DLD1 (cell line): Measurements from ENCODE around the gene ATP2B2.

Source experiments
- in situ Hi-C: cut with HindIII; loops from 2 replicates; pipeline ENCODE4 v1.10.0; 2017; ENCODE audit warnings: low sequenced_read_pairs

Gene ATP2B2

DNA sequence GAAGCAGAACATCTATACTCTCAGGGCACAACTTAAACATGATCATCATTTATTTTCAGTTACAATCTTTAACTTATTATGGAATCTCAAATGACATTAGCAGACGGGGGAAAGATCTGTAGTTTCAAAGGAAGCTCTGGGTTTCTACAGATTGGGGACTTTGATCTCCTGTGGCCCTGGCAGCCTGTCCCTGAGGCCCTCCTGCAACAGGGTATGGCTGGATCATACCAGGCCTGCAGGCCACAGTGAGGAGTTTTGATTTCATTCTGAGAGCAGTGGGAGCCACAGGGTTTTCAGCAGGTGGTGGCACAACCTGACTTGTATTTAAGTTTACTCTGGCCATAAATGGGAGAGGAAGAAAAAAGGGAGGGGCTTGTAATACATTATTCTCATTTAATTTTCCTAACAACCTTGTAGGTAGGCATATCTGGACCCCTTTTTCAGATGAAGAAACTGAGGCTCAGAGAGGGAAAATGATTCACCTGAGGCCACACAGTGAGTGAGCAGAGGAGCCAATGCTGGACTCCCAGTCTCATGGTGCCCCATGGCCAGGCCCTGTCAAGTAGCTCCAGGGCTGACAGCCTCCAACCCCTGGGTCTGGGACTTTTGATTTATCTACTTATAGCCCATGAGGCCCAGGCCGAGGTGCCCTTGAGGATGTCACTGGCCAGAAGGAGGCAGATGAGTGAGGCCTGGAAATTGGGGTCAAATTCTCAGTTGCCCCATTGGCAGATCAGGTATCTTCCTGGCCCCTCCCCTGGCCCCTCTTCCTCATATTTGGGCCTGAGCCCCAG is 71.0 kb downstream of the ATP2B2 start:
- in situ Hi-C loops, result no loop called here

DNA sequence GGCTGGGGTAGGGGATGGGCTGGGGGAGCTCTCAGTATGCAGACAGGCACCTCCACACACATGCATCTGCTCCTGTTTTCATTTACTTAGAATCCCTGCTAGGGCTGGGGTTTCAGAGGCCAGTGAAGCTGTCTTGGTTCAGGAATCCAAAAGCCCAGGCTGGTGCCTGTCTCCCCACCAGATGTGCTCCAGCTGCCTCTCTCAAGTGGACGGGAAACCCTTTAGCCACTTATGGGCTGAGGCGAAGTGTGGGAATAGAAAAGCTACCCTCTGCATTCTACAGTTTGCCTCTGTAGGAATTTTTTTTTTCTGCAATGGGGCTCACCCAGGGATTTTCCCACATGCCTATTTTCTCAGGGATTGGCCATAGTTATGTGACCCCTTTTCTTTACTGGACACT is 72.5 kb downstream of the ATP2B2 start:
- in situ Hi-C loops, result no loop called here

GRCh38 chr3:10432156-10432845 is 73.1 kb downstream of the ATP2B2 start:
- in situ Hi-C loops, result no loop called here

DNA sequence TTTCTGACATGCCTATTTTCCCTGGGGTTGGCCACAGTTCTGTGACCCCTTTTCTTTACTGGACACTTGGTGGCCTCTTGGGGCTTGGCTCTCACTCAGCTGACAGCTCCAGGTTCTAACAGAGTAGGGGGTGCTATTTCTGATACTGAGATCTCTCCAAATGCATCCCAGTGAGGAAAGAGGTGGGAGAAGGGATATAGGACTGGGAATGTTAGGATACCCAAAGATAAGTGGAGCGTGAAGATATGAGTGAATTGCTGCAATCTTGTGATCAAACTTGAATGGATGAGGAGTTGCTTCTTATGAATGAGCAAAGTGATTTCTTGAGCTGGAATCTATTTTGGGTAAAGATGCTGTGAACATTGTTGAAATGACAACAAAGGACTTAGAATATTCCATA is 74.6 kb downstream of the ATP2B2 start:
- in situ Hi-C loops, result no loop called here

- in situ Hi-C loops, result no loop called here
Observed at GRCh38 chr3:10428406-10429091, 76.8 kb downstream of the ATP2B2 start.

DNA sequence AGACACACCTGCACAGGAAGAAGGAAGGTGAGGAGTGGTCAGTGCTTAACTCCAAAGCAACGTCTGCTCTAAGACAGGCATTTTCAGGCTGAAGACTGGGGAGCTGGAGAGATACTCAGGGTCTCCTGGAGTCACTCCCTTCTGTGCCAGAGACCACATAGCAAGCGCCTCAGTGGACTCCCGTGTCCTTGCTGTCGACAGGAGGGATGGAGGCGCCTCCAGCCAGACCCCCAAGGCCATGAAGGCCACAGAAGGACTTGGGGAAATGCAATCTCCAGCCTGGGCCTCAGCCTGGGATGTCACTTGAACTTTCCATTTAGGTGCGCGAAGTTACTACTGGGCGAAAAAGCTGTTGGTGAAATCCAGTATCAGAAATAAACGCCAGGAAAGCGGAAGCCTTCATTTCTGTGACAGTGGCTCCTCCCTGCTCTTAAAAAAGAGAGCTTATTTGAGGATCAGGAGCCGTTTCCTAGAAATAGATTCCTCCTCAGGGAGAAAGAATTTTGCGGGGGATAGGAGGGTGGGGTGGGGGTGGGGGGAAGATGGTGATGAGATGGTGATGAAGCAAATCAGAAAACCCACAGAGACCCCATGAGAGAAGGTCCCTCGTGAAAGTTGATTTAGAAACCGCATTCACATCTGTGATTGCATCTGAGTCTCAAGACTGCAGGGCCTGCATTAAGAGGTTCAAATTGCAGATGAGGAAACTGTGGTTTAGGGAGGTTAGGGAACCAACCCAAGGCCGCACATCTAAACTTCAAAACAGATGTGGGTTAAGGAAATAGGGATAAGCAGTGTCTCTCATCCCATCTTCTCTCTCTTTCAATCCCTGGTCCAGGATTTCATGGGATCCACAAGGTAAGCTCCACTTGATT is 78.8 kb downstream of the ATP2B2 start:
- in situ Hi-C loops, result no loop called here

GRCh38 chr3:10423171-10423882 is 82.1 kb downstream of the ATP2B2 start:
- in situ Hi-C loops, result no loop called here

- in situ Hi-C loops, result no loop called here
Observed at GRCh38 chr3:10421996-10422395, 83.4 kb downstream of the ATP2B2 start.

- in situ Hi-C loops, result no loop called here
Observed at GRCh38 chr3:10420745-10421475, 84.5 kb downstream of the ATP2B2 start.

- in situ Hi-C loops, result no loop called here
Observed at GRCh38 chr3:10419637-10420232, 85.7 kb downstream of the ATP2B2 start.

- in situ Hi-C loops, result no loop called here
Observed at GRCh38 chr3:10417847-10418246, 87.5 kb downstream of the ATP2B2 start.

DNA sequence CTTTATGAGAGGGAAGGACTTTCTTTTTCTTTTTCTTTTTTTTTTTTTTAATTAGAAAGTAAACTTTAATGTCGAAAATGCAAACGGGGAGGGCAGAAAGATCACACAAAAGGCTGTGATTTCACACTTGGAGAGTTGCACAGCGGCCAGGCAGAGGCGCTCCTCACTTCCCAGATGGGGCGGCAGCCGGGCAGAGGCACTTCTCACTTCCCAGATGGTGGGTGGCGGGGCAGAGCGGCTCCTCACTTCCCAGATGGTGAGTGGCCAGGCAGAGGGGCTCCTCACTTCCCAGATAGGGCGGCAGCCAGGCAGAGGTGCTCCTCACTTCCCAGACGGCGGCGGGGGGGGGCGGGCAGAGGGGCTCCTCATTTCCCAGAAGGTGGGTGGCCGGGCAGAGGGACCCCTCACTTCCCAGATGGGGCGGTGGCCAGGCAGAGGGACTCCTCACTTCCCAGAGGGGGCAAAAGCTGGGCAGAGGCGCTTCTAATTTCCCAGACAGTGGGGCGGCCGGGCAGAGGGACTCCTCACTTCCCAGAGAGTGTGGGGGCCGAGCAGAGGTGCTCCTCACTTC is 88.6 kb downstream of the ATP2B2 start:
- in situ Hi-C loops, result no loop called here

GRCh38 chr3:10413041-10413440 is 92.3 kb downstream of the ATP2B2 start:
- in situ Hi-C loops, result no loop called here

DNA sequence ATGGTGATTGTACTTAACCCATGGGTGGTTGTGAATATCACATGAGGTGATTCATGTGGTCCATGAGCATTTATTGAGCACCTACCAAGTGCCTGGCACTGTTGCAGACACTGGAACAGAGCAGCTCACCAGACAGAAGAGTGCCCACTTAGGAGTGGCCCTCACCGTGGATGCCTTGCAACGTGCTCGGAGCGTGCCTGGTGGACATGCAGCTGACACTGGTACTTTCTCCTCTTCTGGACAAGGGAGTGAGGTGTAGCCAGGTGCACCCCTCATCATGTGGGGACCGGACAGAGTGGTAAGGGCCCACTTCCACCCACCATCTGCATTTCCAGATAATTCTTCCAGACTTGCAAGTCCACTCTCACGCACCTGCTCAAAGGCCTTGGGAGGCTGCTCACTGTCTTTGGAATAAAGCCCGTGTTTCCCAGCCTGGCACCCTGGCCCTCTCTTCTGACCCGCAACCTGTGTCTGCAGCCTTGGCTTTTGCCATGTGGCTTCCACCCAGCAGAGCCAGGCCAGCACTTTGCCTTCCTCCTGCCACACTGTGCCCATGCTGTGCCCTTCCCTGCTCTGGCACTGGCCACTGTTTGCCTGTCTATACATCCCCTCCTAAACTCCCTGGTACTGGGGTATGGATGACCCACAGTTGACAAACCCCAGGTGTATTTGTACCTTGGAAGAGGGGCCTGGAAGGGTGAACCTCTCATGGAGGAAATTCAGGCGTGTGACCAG is 93.6 kb downstream of the ATP2B2 start:
- in situ Hi-C loops, result no loop called here

DNA sequence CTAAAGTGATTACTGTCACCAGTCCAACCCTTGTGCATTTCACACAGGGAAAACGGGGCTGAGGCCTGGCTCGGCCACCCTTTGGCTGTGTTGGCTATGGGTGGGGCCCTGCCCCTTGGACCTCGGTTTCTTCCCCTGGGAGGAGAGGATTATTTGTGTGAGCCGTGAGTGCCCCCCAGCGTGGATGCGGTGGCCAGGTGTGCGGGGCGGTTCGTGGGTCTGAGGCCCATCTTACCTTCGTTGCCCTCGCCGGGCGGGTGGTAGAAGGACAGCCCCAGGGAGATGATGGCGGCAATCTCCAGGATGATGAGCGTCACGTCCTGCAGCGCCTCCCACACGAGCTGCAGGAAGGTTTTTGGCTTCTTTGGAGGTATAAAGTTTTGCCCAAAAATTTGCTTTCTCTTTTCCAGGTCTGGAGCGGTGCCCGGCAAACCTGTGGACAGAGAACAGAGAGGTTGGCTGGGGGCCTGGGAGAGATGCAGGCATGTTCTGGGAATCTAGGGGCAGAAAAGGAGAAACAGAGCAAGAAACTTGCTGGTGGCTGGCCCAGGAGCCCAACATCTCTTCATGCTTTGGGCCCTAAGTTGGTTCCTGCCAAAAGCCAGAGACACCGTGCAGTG is 94.9 kb downstream of the ATP2B2 start:
- in situ Hi-C loops, result no loop called here

GRCh38 chr3:10408680-10409079 is 96.7 kb downstream of the ATP2B2 start:
- in situ Hi-C loops, result no loop called here

DNA sequence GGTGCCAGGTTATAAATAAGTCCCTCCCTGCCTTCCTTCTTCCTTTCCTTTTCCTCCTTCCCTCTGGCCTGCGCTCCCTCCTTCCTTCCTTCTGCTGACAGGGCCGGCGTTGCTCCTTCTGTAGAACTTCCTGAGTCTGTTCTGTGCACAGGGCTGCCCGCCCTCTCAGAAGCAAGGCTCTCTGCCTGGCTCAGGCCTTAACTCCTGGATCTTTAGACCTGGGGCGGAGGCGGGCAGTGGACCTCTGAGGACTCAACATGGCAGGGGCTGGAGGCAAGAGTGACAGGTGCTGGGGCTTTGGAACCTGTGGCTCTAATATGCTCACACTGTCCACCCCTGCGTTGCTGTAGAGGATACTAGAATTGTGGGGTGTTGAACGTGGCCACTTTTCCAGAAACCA is 98.0 kb downstream of the ATP2B2 start:
- in situ Hi-C loops, result no loop called here

- in situ Hi-C loops, result no loop called here
Observed at GRCh38 chr3:10406414-10406813, 99.0 kb downstream of the ATP2B2 start.
